HG03064 (cell line): ENCODE results near the gene TNNT1.
"Not testable (repeated sequence)": the region's sequence is repeated elsewhere in the genome, so short reads cannot be mapped to it uniquely, and the experiment has no call there.

ENCODE experiments used
- ATAC-seq: cut with Tn5 transposase; IDR thresholded peaks from one replicate; pipeline ENCODE4 v1.9.1; 2021; ENCODE audit warnings: low read depth; ENCODE audit not compliant: unreplicated experiment

TNNT1 gene

DNA sequence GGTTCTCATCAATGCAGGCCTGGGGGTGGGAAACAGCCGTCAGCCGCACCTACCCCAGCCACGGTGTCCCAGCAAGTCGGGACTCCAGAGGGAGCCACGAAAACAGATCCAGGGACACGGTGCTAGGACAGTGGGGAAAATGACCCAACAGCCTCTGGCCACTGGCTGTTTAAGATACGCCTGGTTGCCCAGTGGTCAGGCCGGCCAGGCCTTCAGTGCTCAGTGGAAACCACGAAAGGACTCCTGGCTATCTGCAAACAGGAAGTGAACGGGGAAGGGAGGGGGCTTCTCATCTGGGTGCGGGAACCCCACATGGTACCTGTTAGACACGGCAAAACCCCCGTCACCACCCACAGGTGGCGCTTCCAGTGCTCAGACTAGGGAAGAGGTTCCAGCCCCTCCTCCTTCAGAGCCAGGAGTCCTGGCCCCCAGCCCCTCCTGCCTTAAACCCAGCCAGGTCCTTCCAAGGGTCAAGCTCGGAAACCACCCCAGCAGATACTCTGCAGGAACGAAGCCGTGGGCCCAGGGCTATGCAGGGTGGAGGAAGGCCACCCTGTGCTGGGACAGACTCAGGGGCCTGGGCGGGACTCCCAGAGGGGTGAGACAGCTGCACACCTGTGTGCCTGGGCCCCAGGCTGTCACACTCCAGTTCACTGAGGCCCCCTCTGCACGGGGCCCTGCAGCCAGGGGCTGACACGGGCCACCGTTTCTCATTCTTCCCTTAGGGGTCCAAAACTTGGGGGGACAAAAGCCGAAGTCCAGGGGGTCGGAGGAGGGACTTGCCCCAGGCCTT lies 36.0 kb downstream of the TNNT1 start:
- no peak for ATAC-seq

DNA sequence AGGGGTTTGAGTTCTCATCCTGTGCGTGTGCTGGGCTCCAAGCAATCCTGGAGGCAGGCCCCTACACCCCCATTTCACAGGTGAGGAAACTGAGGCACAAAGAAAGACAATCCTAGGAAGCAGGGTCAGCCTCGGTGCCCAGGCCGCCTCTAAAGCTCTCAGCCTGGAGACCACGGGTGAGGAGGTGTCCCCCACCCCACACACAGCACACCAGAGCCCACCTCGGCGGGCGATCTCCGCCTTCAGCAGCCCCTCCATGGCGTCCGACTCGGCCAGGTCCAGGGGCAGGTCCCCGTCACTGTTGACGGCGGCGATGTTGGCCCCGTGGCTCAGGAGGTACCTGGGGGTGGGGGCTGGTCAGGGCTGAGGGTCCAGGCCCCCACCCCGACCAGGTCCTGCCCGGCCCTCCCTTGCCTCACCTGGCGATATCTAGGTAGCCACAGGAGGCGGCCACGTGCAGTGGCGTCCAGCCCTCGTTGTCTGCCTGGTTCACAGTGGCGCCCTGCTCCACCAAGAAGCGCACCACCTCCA lies 36.7 kb downstream of the TNNT1 start:
- no peak for ATAC-seq

DNA sequence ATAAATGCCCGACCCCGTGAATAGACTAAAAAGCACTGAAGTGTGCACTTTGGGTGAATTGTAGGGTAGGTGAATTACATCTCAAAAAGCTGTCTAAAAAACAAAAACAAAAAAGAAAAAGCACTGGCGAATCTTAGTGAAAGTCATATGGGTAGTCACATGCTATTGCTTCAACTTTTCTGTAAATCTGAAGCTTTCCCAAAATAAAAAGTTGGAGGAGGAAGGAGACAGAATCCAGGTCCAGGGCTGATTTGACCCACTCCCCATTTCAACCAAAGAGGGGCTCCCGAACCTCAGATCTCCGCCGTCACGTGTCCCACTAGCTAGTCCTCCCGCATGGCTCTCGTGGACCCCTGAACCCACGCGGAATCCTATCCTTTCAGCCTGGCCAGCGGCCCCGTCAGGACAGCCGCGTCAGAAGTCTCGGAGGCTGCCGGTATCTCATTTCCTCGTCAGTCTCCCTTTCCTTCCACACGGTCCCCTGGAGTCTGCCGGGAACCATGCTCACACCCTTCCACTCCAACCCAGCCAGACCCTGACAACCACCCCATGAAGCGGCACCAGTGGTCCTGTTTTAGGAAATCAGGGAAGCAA lies 37.7 kb downstream of the TNNT1 start:
- no peak for ATAC-seq

- no peak for ATAC-seq
These were observed 39.3 kb downstream of the TNNT1 start for GRCh38 chr19:55109527-55110291.

DNA sequence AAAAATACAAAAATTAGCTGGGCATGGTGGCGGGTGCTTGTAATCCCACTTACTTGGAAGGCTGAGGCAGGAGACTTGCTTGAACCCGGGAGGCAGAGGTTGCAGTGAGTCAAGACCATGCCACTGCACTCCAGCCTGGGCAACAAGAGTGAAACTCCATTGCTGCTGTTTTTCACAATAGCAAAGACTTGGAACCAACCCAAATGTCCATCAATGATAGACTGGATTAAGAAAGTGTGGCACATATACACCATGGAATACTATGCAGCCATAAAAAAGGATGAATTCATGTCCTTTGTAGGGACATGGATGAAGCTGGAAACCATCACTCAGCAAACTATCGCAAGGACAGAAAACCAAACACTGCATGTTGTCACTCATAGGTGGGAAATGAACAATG lies 41.8 kb downstream of the TNNT1 start:
- not testable (repeated sequence) for ATAC-seq

GRCh38 chr19:55106591-55106990 lies 42.4 kb downstream of the TNNT1 start:
- no peak for ATAC-seq

GRCh38 chr19:55105237-55105636 lies 43.8 kb downstream of the TNNT1 start:
- ATAC-seq = no peak

DNA sequence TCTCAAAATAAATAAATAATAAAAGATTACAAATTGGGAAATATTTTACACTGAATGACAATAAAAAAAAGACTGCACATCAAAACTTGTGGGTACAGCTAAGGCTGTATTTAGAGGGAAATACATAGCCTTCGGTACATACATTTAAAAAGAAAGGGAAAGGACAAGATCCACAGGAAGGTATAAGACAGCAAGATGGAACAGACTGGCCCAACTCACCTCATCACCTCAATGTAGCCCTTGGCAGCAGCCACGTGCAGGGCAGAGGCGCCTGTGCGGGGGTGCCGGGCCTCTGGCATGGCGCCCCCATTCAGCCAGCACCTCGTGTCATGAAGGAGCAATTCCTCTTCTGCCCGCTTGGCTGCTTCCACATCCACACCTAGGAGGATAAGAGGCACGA lies 45.8 kb downstream of the TNNT1 start:
- no peak for ATAC-seq

DNA sequence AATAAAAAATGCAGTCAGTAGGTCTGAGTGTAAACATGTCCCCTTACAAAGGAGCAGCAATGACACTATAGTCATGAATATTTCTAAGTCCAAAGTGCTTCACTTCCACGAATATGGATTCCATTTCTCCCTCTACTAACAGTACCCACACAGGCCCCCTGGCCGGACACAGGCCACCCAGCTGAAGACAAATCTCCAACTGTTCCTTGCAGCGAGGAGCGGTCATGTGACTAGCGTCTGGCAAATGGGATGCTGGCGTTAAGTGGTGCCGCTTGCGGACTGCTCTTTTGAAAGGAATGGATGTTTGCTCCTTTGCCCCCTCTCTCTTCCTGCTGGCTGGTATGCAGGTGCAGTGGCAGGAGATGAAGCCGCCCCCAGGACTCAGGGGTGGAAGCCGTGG lies 47.7 kb downstream of the TNNT1 start:
- ATAC-seq = no peak

- ATAC-seq = no peak
These were observed 49.2 kb downstream of the TNNT1 start for GRCh38 chr19:55099557-55100506.

GRCh38 chr19:55098716-55099556 lies 50.1 kb downstream of the TNNT1 start:
- ATAC-seq = no peak

DNA sequence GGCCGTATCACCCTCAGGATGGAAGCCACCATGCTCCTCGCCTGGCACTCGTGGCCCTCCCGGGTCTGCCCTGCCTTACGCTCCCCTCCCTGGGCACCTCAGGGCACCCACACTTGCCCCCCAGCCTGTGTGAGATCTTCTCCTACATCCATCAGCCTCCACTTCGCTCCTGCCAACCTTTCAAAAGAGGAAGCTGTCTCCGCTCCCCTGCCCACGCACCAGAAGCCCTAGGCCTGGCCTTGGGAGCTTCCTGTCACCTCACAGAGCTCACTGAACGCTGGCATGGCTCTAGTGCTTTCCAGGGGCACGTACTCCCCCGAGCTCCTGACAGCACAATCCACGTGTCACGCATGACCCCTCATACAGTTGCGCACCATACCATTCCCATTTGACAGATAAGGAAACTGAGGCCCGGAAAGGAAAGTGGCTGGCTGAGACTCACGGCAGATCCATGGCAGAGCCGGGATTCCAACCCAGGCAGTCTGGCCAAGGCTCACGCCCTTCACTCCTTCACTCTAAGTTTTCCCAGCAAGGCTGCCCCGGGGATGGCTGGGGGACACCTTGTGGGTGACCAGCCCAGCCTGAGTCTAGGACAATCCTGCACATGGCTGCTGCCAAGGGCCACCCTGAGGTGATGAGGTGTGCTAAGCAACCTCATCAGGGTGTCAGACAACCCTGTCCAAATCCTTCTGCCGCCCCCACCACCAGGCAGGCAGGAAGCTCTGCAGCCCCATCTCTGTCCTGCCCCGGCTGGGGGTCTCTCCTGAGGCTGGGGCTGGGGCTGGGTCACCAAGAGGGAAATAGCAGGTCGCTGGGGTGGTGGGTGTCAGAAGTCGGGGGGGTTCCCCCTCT lies 50.9 kb downstream of the TNNT1 start:
- ATAC-seq = no peak

DNA sequence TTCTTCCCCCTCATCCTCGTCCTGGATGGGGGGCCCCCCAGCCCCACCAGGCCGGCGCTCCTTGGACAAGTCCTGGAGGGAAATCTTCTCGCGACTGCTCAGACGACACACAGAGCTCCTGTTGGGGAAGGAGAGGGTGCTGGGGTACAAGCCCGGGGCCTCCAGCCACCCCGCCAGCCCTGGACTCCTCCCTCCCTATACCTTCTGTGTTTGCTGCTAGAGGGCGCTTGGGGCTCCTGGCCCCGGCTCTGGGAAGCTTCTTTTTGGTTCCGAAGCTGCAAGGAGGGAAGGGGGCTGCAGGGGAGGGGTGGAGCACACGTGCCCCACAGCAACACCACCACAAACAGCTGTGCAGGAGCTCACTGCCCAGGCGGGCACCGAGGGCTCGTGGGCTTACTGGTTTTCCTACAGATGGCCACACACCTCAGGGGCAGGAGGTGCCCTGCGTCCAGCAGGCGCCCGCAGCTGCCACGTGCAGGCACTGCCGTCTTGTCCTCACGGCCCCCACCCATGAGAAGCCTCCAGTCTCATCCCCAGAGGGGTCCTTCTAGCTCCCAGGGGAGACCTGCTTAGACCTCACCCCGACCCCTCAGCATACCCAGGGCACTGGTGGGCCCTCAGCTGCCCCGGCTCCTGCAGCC lies 52.8 kb downstream of the TNNT1 start:
- ATAC-seq = no peak

GRCh38 chr19:55095260-55096060 lies 53.5 kb downstream of the TNNT1 start:
- ATAC-seq = no peak

- ATAC-seq = no peak
These were observed 54.3 kb downstream of the TNNT1 start for GRCh38 chr19:55094456-55095259.
